Activated naive CD8-positive, alpha-beta T cell treated with anti-CD3 and anti-CD28 coated beads for 36 hours (primary cell): ENCODE data around the gene SMOC2. TPM values are rescaled to one million over a fixed set of nuclear protein-coding genes. Genes with fewer than 3 reads are reported as not detected.
"Not testable (repeated sequence)": the region's sequence is repeated elsewhere in the genome, so short reads cannot be mapped to it uniquely, and the experiment has no call there.

ENCODE experiments used
- DNase-seq: peaks from one replicate; pipeline ENCODE4 v3.0.0; 2021
- H3K27ac Mint-ChIP-seq: one replicate; pipeline ENCODE4 v1.8.0; 2022; ENCODE audit warnings: mild to moderate bottlenecking, moderate library complexity, mixed read lengths
- H3K27me3 Mint-ChIP-seq: one replicate; pipeline ENCODE4 v1.8.0; 2022; ENCODE audit warnings: mild to moderate bottlenecking, mixed read lengths
- H3K36me3 Mint-ChIP-seq: one replicate; pipeline ENCODE4 v1.8.0; 2021; ENCODE audit warnings: mild to moderate bottlenecking, mixed read lengths
- H3K4me1 Mint-ChIP-seq: one replicate; pipeline ENCODE4 v1.8.0; 2021; ENCODE audit warnings: mixed read lengths
- H3K4me3 Mint-ChIP-seq: one replicate; pipeline ENCODE4 v1.8.0; 2022; ENCODE audit warnings: mild to moderate bottlenecking, moderate library complexity, mixed read lengths
- H3K9me3 Mint-ChIP-seq: one replicate; pipeline ENCODE4 v1.8.0; 2022; ENCODE audit warnings: mixed read lengths
- total RNA-seq, 2 experiments: library from RNA; stranded (reverse); gene quantifications; one replicate each; pipeline ENCODE4 v1.2.3, GENCODE V29; 2021

SMOC2 gene
- total RNA-seq, 2 experiments from 2014 or later: not detected

GRCh38 chr6:168681748-168682147, 240.8 kb downstream of the SMOC2 start:
- Mint-ChIP-seq H3K9me3 (no peaks in the 10 kb centered on the region), H3K27ac (no peak overlapping the region), H3K27me3 (peaks cover 11% of the 10 kb centered on the region), H3K4me1 (no peaks in the 10 kb centered on the region), H3K36me3 (no peaks in the 10 kb centered on the region), H3K4me3 (no peak overlapping the region)
- no peak for DNase-seq

- Mint-ChIP-seq H3K4me1 (no peaks in the 10 kb centered on the region), H3K4me3 (no peak overlapping the region), H3K9me3 (no peaks in the 10 kb centered on the region)
These were observed 242.6 kb downstream of the SMOC2 start for GRCh38 chr6:168683621-168684020.

GRCh38 chr6:168684471-168684870, 243.5 kb downstream of the SMOC2 start:
- H3K4me3 Mint-ChIP-seq: no peak overlapping the region
- H3K27ac Mint-ChIP-seq: no peak overlapping the region
- DNase-seq: no peak
- no peaks in the 10 kb centered on the region for H3K9me3 Mint-ChIP-seq
- H3K4me1 Mint-ChIP-seq: no peaks in the 10 kb centered on the region
- no peaks in the 10 kb centered on the region for H3K36me3 Mint-ChIP-seq
- H3K27me3 Mint-ChIP-seq: peaks cover 8% of the 10 kb centered on the region

More at GRCh38 chr6:168683621-168684020, 242.6 kb downstream of the SMOC2 start:
- Mint-ChIP-seq H3K36me3 (no peaks in the 10 kb centered on the region), H3K27ac (no peak overlapping the region), H3K27me3 (peaks cover 8% of the 10 kb centered on the region)
- DNase-seq: no peak

GRCh38 chr6:168684906-168685305, 243.9 kb downstream of the SMOC2 start:
- Mint-ChIP-seq H3K4me3 (no peak overlapping the region), H3K36me3 (no peaks in the 10 kb centered on the region)
- DNase-seq: no peak

GRCh38 chr6:168686029-168686738, 245.2 kb downstream of the SMOC2 start:
- Mint-ChIP-seq H3K4me1 (no peaks in the 10 kb centered on the region), H3K9me3 (no peaks in the 10 kb centered on the region), H3K27me3 (peaks cover 8% of the 10 kb centered on the region), H3K36me3 (no peaks in the 10 kb centered on the region), H3K4me3 (no peak overlapping the region), H3K27ac (no peak overlapping the region)
- no peak for DNase-seq

More at GRCh38 chr6:168684906-168685305, 243.9 kb downstream of the SMOC2 start:
- Mint-ChIP-seq H3K4me1 (no peaks in the 10 kb centered on the region), H3K9me3 (no peaks in the 10 kb centered on the region), H3K27me3 (peaks cover 8% of the 10 kb centered on the region), H3K27ac (no peak overlapping the region)

GRCh38 chr6:168686831-168687730, 246.1 kb downstream of the SMOC2 start:
- no peaks in the 10 kb centered on the region for H3K36me3 Mint-ChIP-seq
- DNase-seq: no peak
- no peaks in the 10 kb centered on the region for H3K4me1 Mint-ChIP-seq
- no peak overlapping the region for H3K4me3 Mint-ChIP-seq
- H3K27ac Mint-ChIP-seq: no peak overlapping the region
- peaks cover 8% of the 10 kb centered on the region for H3K27me3 Mint-ChIP-seq
- H3K9me3 Mint-ChIP-seq: no peaks in the 10 kb centered on the region

- H3K36me3 Mint-ChIP-seq: no peaks in the 10 kb centered on the region
- H3K4me1 Mint-ChIP-seq: no peaks in the 10 kb centered on the region
- no peak overlapping the region for H3K27ac Mint-ChIP-seq
- DNase-seq: no peak
- H3K9me3 Mint-ChIP-seq: no peaks in the 10 kb centered on the region
- no peak overlapping the region for H3K4me3 Mint-ChIP-seq
- H3K27me3 Mint-ChIP-seq: peaks cover 3% of the 10 kb centered on the region
These were observed 249.3 kb downstream of the SMOC2 start for GRCh38 chr6:168690271-168690670.

- Mint-ChIP-seq H3K4me3 (no peak overlapping the region), H3K27ac (no peak overlapping the region), H3K4me1 (no peaks in the 10 kb centered on the region), H3K36me3 (no peaks in the 10 kb centered on the region), H3K9me3 (no peaks in the 10 kb centered on the region), H3K27me3 (peaks cover 3% of the 10 kb centered on the region)
- no peak for DNase-seq
These were observed 250.8 kb downstream of the SMOC2 start for GRCh38 chr6:168691774-168692173.

GRCh38 chr6:168692193-168692914, 251.4 kb downstream of the SMOC2 start:
- Mint-ChIP-seq H3K9me3 (peaks cover 2% of the 10 kb centered on the region), H3K27ac (no peak overlapping the region), H3K27me3 (no peaks in the 10 kb centered on the region), H3K36me3 (no peaks in the 10 kb centered on the region), H3K4me1 (no peaks in the 10 kb centered on the region), H3K4me3 (no peak overlapping the region)
- no peak for DNase-seq

- H3K4me1 Mint-ChIP-seq, H3K27me3 Mint-ChIP-seq, DNase-seq, H3K4me3 Mint-ChIP-seq, H3K36me3 Mint-ChIP-seq, H3K27ac Mint-ChIP-seq, H3K9me3 Mint-ChIP-seq: not testable (repeated sequence)
These were observed 251.9 kb downstream of the SMOC2 start for GRCh38 chr6:168692915-168693257.

- H3K27me3 Mint-ChIP-seq, H3K27ac Mint-ChIP-seq, H3K9me3 Mint-ChIP-seq, H3K4me1 Mint-ChIP-seq, DNase-seq, H3K36me3 Mint-ChIP-seq, H3K4me3 Mint-ChIP-seq: not testable (repeated sequence)
These were observed 253.8 kb downstream of the SMOC2 start for GRCh38 chr6:168694797-168695196.

GRCh38 chr6:168695701-168696100, 254.7 kb downstream of the SMOC2 start:
- H3K36me3 Mint-ChIP-seq: no peaks in the 10 kb centered on the region
- no peak for DNase-seq
- H3K9me3 Mint-ChIP-seq: peaks cover 2% of the 10 kb centered on the region
- H3K27ac Mint-ChIP-seq: no peak overlapping the region
- H3K4me1 Mint-ChIP-seq: no peaks in the 10 kb centered on the region
- H3K27me3 Mint-ChIP-seq: no peaks in the 10 kb centered on the region
- no peak overlapping the region for H3K4me3 Mint-ChIP-seq

GRCh38 chr6:168698923-168699322, 257.9 kb downstream of the SMOC2 start:
- Mint-ChIP-seq H3K27me3 (no peaks in the 10 kb centered on the region), H3K4me3 (no peak overlapping the region), H3K36me3 (no peaks in the 10 kb centered on the region), H3K27ac (no peak overlapping the region), H3K4me1 (no peaks in the 10 kb centered on the region), H3K9me3 (peaks cover 2% of the 10 kb centered on the region)
- no peak for DNase-seq

GRCh38 chr6:168699631-168700295, 258.8 kb downstream of the SMOC2 start:
- no peak for DNase-seq
- Mint-ChIP-seq H3K27me3 (no peaks in the 10 kb centered on the region), H3K4me1 (no peaks in the 10 kb centered on the region), H3K36me3 (no peaks in the 10 kb centered on the region), H3K9me3 (peaks cover 2% of the 10 kb centered on the region), H3K4me3 (no peak overlapping the region), H3K27ac (no peak overlapping the region)

GRCh38 chr6:168700880-168701279, 259.9 kb downstream of the SMOC2 start:
- Mint-ChIP-seq H3K9me3 (peaks cover 2% of the 10 kb centered on the region), H3K4me1 (no peaks in the 10 kb centered on the region), H3K36me3 (no peaks in the 10 kb centered on the region), H3K27me3 (no peaks in the 10 kb centered on the region), H3K4me3 (no peak overlapping the region), H3K27ac (no peak overlapping the region)
- DNase-seq: no peak
